Middle frontal gyrus (tissue), 1 donor: Measurements from ENCODE around the gene KLF13.

Source experiments
- DNase-seq: peaks from one replicate; pipeline ENCODE4 v3.0.0-alpha.2; 2015; ENCODE audit warnings: low spot score; ENCODE audit errors: extremely low spot score

The KLF13 gene

GRCh38 chr15:31314380-31314779 lies 12.3 kb upstream of the KLF13 start:
- DNase-seq = no peak

- no peak for DNase-seq
These were observed 10.4 kb upstream of the KLF13 start for GRCh38 chr15:31316135-31316795.

- no peak for DNase-seq
These were observed 9.6 kb upstream of the KLF13 start for GRCh38 chr15:31317017-31317416.

GRCh38 chr15:31317421-31318327 lies 9.0 kb upstream of the KLF13 start:
- DNase-seq = no peak

- no peak for DNase-seq
These were observed 8.2 kb upstream of the KLF13 start for GRCh38 chr15:31318429-31318828.

- no peak for DNase-seq
These were observed 6.6 kb upstream of the KLF13 start for GRCh38 chr15:31320022-31320421.

- no peak for DNase-seq
These were observed 5.2 kb upstream of the KLF13 start for GRCh38 chr15:31321418-31321817.

- no peak for DNase-seq
These were observed 4.1 kb upstream of the KLF13 start for GRCh38 chr15:31322504-31322903.

GRCh38 chr15:31323627-31324026 lies 3.0 kb upstream of the KLF13 start:
- no peak for DNase-seq

GRCh38 chr15:31324186-31324585 lies 2.4 kb upstream of the KLF13 start:
- DNase-seq = no peak

GRCh38 chr15:31324806-31325594 lies 1.6 kb upstream of the KLF13 start:
- DNase-seq = no peak

- peak; percentile 40 for DNase-seq
These were observed 960 bp upstream of the KLF13 start for GRCh38 chr15:31325595-31326155.

GRCh38 chr15:31326875-31327668 lies 437 bp downstream of the KLF13 start:
- peak; percentile 52 for DNase-seq

GRCh38 chr15:31327669-31328427 lies 1.2 kb downstream of the KLF13 start:
- DNase-seq = no peak

GRCh38 chr15:31328428-31328968 lies 1.9 kb downstream of the KLF13 start:
- DNase-seq = no peak

GRCh38 chr15:31328969-31329639 lies 2.5 kb downstream of the KLF13 start:
- DNase-seq = no peak

GRCh38 chr15:31329640-31330010 lies 3.0 kb downstream of the KLF13 start:
- no peak for DNase-seq

- DNase-seq = no peak
These were observed 3.6 kb downstream of the KLF13 start for GRCh38 chr15:31330111-31330785.

GRCh38 chr15:31330836-31331235 lies 4.2 kb downstream of the KLF13 start:
- DNase-seq = no peak
